ENCODE results near the gene FAR2. TPM values are rescaled to one million over a fixed set of nuclear protein-coding genes. Genes with fewer than 3 reads are reported as not detected.

The FAR2 gene
- total RNA-seq, 1 donor from 2014 or later, result 3.9 TPM

GRCh38 chr12:29104516-29104915 is 44.6 kb upstream of the FAR2 start:
- H3K27me3 ChIP-seq (ENCODE audit: insufficient read depth, low read length), result no peaks in the 10 kb centered on the region
- Mint-ChIP-seq H3K27me3 (ENCODE audit: low read depth, unreplicated experiment) (no peaks in the 10 kb centered on the region), H3K4me1 (ENCODE audit: low read depth, unreplicated experiment) (no peaks in the 10 kb centered on the region), H3K9me3 (ENCODE audit: unreplicated experiment) (peaks cover 7% of the 10 kb centered on the region), H3K4me3 (ENCODE audit: unreplicated experiment) (no peak overlapping the region), H3K36me3 (ENCODE audit: low read depth, unreplicated experiment) (no peaks in the 10 kb centered on the region), H3K27ac (ENCODE audit: unreplicated experiment) (no peak overlapping the region)
- no peak for DNase-seq (ENCODE audit: low read depth)
- TF ChIP-seq CTCF (IDR thresholded peaks at IDR 0.05; ENCODE audit: insufficient read depth, low read depth, low read length) (no peak), EZH2 (IDR thresholded peaks at IDR 0.05; ENCODE audit: insufficient read depth, low read length) (no peak)
- H3K4me2 ChIP-seq (ENCODE audit: low read length), result no peak overlapping the region
- peaks cover 2% of the 10 kb centered on the region for H3K9me3 ChIP-seq (ENCODE audit: insufficient read depth, low read depth, low read length)
- H3K27ac ChIP-seq (ENCODE audit: low read depth, low read length), result no peak overlapping the region
- peak; percentile 20 for FAIRE-seq
- H3K4me1 ChIP-seq (ENCODE audit: insufficient read depth, low read length), result no peaks in the 10 kb centered on the region
- H4K20me1 ChIP-seq (ENCODE audit: insufficient read depth, low read length), result no peaks in the 10 kb centered on the region
- no peaks in the 10 kb centered on the region for H3K79me2 ChIP-seq (ENCODE audit: insufficient read depth, low read length)
- H3K9ac ChIP-seq (ENCODE audit: low read length), result no peak overlapping the region
- H3K36me3 ChIP-seq (ENCODE audit: insufficient read depth, low read length), result no peaks in the 10 kb centered on the region
- H2AFZ ChIP-seq (ENCODE audit: low read depth, low read length), result no peak overlapping the region
- H3K4me3 ChIP-seq (ENCODE audit: insufficient read depth, low read depth, low read length), result no peak overlapping the region

DNA sequence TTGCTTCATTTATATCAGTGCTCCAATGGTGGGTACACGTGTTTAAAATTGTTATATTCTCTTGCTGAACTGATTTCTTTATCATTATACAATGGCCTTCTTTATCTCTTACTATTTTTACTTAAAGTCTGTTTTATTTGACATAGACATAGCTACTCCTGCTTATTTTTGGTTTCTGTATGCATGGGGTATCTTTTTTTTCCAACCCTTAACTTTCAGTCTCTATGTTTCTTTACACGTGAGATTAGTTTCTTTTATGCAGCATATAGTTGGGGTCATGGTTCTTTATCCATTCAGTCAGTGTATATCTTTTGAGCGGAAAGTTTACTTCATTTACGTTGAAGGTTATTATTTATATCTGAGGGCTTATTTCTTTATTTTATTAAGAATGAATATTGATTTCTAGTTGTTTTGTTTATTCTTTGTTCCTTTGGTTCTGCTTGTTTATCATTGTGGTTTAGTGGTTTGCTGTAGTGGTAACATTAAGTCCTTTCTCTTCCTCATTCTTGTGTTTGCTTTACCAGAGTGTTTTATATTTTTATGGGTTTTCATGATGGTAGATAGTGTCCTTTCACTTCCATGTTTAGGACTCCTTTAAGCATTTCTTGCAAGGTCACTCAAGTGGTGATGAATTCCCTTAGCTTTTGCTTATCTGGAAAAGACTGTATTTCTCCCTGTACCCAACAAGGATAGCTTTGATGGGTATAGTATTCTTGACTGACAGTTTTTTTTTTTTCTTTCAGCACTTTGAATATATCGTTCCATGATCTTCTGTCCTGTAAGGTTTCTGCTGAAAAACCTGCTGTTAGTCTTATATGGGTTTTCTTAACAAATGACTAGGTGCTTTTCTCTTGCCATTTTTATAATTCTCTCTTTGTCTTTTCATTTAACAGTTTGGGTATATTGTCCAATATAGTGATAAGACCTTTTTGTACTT is 38.3 kb upstream of the FAR2 start:
- Histone ChIP-seq H4K20me1 (ENCODE audit: insufficient read depth, low read length) (no peaks in the 10 kb centered on the region), H3K36me3 (ENCODE audit: insufficient read depth, low read length) (no peaks in the 10 kb centered on the region), H3K27ac (ENCODE audit: low read depth, low read length) (no peak overlapping the region), H3K27me3 (ENCODE audit: insufficient read depth, low read length) (no peaks in the 10 kb centered on the region), H3K79me2 (ENCODE audit: insufficient read depth, low read length) (no peaks in the 10 kb centered on the region), H3K4me3 (ENCODE audit: insufficient read depth, low read depth, low read length) (no peak overlapping the region), H3K9ac (ENCODE audit: low read length) (no peak overlapping the region), H3K4me2 (ENCODE audit: low read length) (no peak overlapping the region), H3K4me1 (ENCODE audit: insufficient read depth, low read length) (peaks cover 3% of the 10 kb centered on the region), H3K9me3 (ENCODE audit: insufficient read depth, low read depth, low read length) (peaks cover 3% of the 10 kb centered on the region), H2AFZ (ENCODE audit: low read depth, low read length) (no peak overlapping the region)
- H3K4me3 Mint-ChIP-seq (ENCODE audit: unreplicated experiment), result no peak overlapping the region
- H3K27ac Mint-ChIP-seq (ENCODE audit: unreplicated experiment), result no peak overlapping the region
- no peaks in the 10 kb centered on the region for H3K36me3 Mint-ChIP-seq (ENCODE audit: low read depth, unreplicated experiment)
- peaks cover 4% of the 10 kb centered on the region for H3K4me1 Mint-ChIP-seq (ENCODE audit: low read depth, unreplicated experiment)
- FAIRE-seq (no peak), DNase-seq (ENCODE audit: low read depth) (no peak)
- TF ChIP-seq CTCF (IDR thresholded peaks at IDR 0.05; ENCODE audit: insufficient read depth, low read depth, low read length), result no peak
- TF ChIP-seq EZH2 (IDR thresholded peaks at IDR 0.05; ENCODE audit: insufficient read depth, low read length), result no peak
- peaks cover 9% of the 10 kb centered on the region for H3K9me3 Mint-ChIP-seq (ENCODE audit: unreplicated experiment)
- no peaks in the 10 kb centered on the region for H3K27me3 Mint-ChIP-seq (ENCODE audit: low read depth, unreplicated experiment)

GRCh38 chr12:29113101-29113500 is 36.0 kb upstream of the FAR2 start:
- DNase-seq (ENCODE audit: low read depth), result peak; percentile 54
- Histone ChIP-seq H3K4me3 (ENCODE audit: insufficient read depth, low read depth, low read length) (no peak overlapping the region), H3K27me3 (ENCODE audit: insufficient read depth, low read length) (no peaks in the 10 kb centered on the region), H3K36me3 (ENCODE audit: insufficient read depth, low read length) (no peaks in the 10 kb centered on the region), H3K9ac (ENCODE audit: low read length) (no peak overlapping the region), H3K4me2 (ENCODE audit: low read length) (no peak overlapping the region), H3K4me1 (ENCODE audit: insufficient read depth, low read length) (peaks cover 3% of the 10 kb centered on the region), H3K27ac (ENCODE audit: low read depth, low read length) (no peak overlapping the region), H3K9me3 (ENCODE audit: insufficient read depth, low read depth, low read length) (peaks cover 3% of the 10 kb centered on the region), H3K79me2 (ENCODE audit: insufficient read depth, low read length) (no peaks in the 10 kb centered on the region), H4K20me1 (ENCODE audit: insufficient read depth, low read length) (no peaks in the 10 kb centered on the region), H2AFZ (ENCODE audit: low read depth, low read length) (no peak overlapping the region)
- TF ChIP-seq EZH2 (IDR thresholded peaks at IDR 0.05; ENCODE audit: insufficient read depth, low read length) (no peak), CTCF (IDR thresholded peaks at IDR 0.05; ENCODE audit: insufficient read depth, low read depth, low read length) (no peak)
- H3K9me3 Mint-ChIP-seq (ENCODE audit: unreplicated experiment), result peaks cover 9% of the 10 kb centered on the region
- no peaks in the 10 kb centered on the region for H3K36me3 Mint-ChIP-seq (ENCODE audit: low read depth, unreplicated experiment)
- no peak overlapping the region for H3K27ac Mint-ChIP-seq (ENCODE audit: unreplicated experiment)
- no peaks in the 10 kb centered on the region for H3K27me3 Mint-ChIP-seq (ENCODE audit: low read depth, unreplicated experiment)
- H3K4me3 Mint-ChIP-seq (ENCODE audit: unreplicated experiment), result no peak overlapping the region
- no peak for FAIRE-seq
- peaks cover 4% of the 10 kb centered on the region for H3K4me1 Mint-ChIP-seq (ENCODE audit: low read depth, unreplicated experiment)
